ENCODE measurements around the gene CCDC192. TPM values are rescaled to one million over a fixed set of nuclear protein-coding genes. Genes with fewer than 3 reads are reported as not detected.

Gene CCDC192
- total RNA-seq, 4 donors from 2014 or later = 0.70 to 3.1 (median 2.0) TPM; not detected in 1

- Histone ChIP-seq H3K27me3 (no peaks in the 10 kb centered on the region), H3K36me3 (no peaks in the 10 kb centered on the region), H3K9me3 (no peaks in the 10 kb centered on the region), H3K4me3 (no peak overlapping the region), H3K4me1 (no peaks in the 10 kb centered on the region), H3K27ac (peak overlapping the region; percentile 14)
- TF ChIP-seq POLR2AphosphoS5 (IDR thresholded peaks at IDR 0.05) (no peak), EP300 (IDR thresholded peaks at IDR 0.05) (no peak), POLR2A (IDR thresholded peaks at IDR 0.05) (no peak), CTCF (IDR thresholded peaks at IDR 0.05) (no peak)
- 90% methylated on average over 3 of the region's 3 CpGs for WGBS
- no peak for DNase-seq (ENCODE audit: low spot score in 2 of 2)
Measured at GRCh38 chr5:127886081-127886480, 182.9 kb downstream of the CCDC192 start.

GRCh38 chr5:127887282-127887681, 184.1 kb downstream of the CCDC192 start:
- H3K27ac ChIP-seq = no peak overlapping the region
- WGBS = 89% methylated on average over 1 of the region's 1 CpG
- H3K36me3 ChIP-seq = no peaks in the 10 kb centered on the region
- TF ChIP-seq POLR2AphosphoS5 (IDR thresholded peaks at IDR 0.05) (no peak), CTCF (IDR thresholded peaks at IDR 0.05) (no peak), POLR2A (IDR thresholded peaks at IDR 0.05) (no peak), EP300 (IDR thresholded peaks at IDR 0.05) (no peak)
- H3K9me3 ChIP-seq = no peaks in the 10 kb centered on the region
- no peak for DNase-seq (ENCODE audit: low spot score in 2 of 2)
- peaks cover 3% of the 10 kb centered on the region for H3K4me1 ChIP-seq
- no peak overlapping the region for H3K4me3 ChIP-seq
- H3K27me3 ChIP-seq = no peaks in the 10 kb centered on the region

GRCh38 chr5:127891942-127892341, 188.8 kb downstream of the CCDC192 start:
- DNase-seq (ENCODE audit: low spot score in 2 of 2) = no peak
- no peaks in the 10 kb centered on the region for H3K9me3 ChIP-seq
- H3K4me3 ChIP-seq = no peak overlapping the region
- no peak for TF ChIP-seq POLR2A (IDR thresholded peaks at IDR 0.05)
- TF ChIP-seq CTCF (IDR thresholded peaks at IDR 0.05) = no peak
- TF ChIP-seq POLR2AphosphoS5 (IDR thresholded peaks at IDR 0.05) = no peak
- no peak for TF ChIP-seq EP300 (IDR thresholded peaks at IDR 0.05)
- H3K27me3 ChIP-seq = no peaks in the 10 kb centered on the region
- H3K36me3 ChIP-seq = no peaks in the 10 kb centered on the region
- WGBS = 65% methylated on average over 1 of the region's 1 CpG
- peaks cover 14% of the 10 kb centered on the region for H3K4me1 ChIP-seq
- H3K27ac ChIP-seq = no peak overlapping the region

- H3K27me3 ChIP-seq = no peaks in the 10 kb centered on the region
- H3K4me1 ChIP-seq = peaks cover 14% of the 10 kb centered on the region
- 16% methylated on average over 6 of the region's 6 CpGs for WGBS
- no peak for DNase-seq (ENCODE audit: low spot score in 2 of 2)
- no peaks in the 10 kb centered on the region for H3K9me3 ChIP-seq
- H3K27ac ChIP-seq = peak overlapping the region; percentile 31
- H3K36me3 ChIP-seq = no peaks in the 10 kb centered on the region
- H3K4me3 ChIP-seq = no peak overlapping the region
- TF ChIP-seq EP300 (IDR thresholded peaks at IDR 0.05) (no peak), POLR2A (IDR thresholded peaks at IDR 0.05) (no peak), POLR2AphosphoS5 (IDR thresholded peaks at IDR 0.05) (no peak), CTCF (IDR thresholded peaks at IDR 0.05) (no peak)
Measured at GRCh38 chr5:127892467-127893207, 189.4 kb downstream of the CCDC192 start.

- peak overlapping the region; percentile 31 for H3K27ac ChIP-seq
- TF ChIP-seq EP300 (IDR thresholded peaks at IDR 0.05) (no peak), CTCF (IDR thresholded peaks at IDR 0.05) (no peak), POLR2AphosphoS5 (IDR thresholded peaks at IDR 0.05) (no peak)
- 55% methylated on average over 2 of the region's 2 CpGs for WGBS
- H3K4me1 ChIP-seq = peaks cover 14% of the 10 kb centered on the region
- H3K27me3 ChIP-seq = no peaks in the 10 kb centered on the region
- no peak overlapping the region for H3K4me3 ChIP-seq
- no peaks in the 10 kb centered on the region for H3K9me3 ChIP-seq
- no peaks in the 10 kb centered on the region for H3K36me3 ChIP-seq
- DNase-seq (ENCODE audit: low spot score in 2 of 2) = no peak
Measured at GRCh38 chr5:127893232-127893631, 190.0 kb downstream of the CCDC192 start.

All from suprapubic skin (tissue), 4 donors.